UCSD-AML1 (cell line): Measurements from ENCODE around the gene VPS4B.
"Not testable (repeated sequence)": the region's sequence is repeated elsewhere in the genome, so short reads cannot be mapped to it uniquely, and the experiment has no call there.

Experiments used
- DNase-seq: peaks from one replicate; lab custom pipeline; 2025; ENCODE audit not compliant: unreplicated experiment; lab: John Stamatoyannopoulos, UW

VPS4B gene

DNA sequence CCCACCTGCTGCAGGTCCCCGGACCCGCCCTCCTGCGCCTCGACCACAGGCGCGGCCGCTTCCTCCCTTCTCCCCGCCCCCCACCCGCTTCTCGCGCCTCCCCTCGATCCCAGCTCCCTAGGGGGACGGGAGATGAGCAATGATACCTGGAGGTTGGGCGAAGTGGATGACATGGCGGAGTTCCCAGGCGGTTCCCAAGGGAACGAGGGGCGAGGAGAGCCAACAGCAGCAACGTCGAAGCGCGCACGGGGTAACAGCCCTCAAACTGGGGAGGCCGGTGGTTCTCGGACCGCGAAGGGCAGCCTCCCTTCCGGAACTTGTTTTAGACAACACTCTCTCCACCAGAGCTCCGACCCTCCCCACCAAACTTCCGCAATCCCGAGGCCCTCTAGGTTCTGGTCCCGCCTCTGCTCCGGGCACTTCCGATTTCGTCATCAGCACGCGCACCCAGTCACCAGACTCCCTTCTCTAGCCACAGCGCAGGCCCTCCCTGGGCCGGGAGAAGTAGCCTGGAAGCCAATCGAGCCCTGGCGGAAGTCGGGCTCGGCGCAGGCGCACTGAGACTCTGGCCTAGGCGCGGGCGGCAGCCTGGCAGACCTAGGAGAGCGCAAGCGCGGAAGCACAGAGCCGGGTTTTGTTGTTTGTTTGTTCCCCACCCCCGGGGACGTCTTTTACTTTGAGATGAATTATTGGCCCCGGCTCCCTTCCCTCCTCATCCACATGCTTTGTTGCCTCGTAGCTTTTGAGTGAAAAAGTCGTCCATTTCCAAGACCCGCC lies at the start of gene VPS4B:
Gene VPS4B (minus strand): TSS at position 390 of the 777 bp plus-strand sequence. CDS start 217 bp downstream, at position 173.
- peak; percentile 100 for DNase-seq

DNA sequence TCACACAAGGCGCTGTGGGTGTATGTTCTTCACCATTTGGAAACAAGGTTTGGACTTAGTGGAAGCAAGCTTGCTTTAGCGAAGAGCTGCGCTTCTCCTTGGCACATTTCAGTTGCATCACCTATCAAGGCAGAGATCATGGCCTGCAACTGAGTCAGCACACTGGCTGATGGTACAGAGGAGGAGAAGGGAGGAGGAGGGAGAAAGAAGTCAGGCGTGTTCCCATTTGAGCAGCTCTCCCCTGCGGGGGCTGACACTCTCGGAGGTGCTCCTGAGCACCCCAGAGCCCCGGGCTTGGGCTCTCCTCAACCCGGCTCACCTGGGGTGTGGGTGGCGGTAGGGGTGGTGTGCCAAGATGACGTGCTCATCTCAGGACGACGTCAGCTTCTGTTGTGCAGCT lies 48.5 kb upstream of the VPS4B start:
- DNase-seq: no peak

DNA sequence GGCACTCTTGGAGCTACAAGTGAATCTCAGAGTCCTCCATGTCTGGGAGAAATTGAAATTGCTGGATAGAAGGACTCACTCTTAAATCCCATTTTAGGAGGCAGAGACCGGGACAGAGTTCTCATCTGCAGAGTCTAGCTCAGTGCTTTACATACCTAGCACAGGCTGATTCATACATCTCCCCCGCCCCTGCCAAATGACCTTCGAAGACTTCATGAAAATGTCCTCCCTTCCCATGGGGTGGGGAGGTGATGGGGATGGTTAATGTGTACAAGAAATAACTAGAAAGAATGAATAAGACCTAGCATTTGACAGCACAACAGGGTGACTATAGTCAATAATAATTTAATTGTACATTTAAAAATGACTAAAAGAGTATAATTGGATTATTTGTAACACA lies 46.3 kb upstream of the VPS4B start:
- no peak for DNase-seq

DNA sequence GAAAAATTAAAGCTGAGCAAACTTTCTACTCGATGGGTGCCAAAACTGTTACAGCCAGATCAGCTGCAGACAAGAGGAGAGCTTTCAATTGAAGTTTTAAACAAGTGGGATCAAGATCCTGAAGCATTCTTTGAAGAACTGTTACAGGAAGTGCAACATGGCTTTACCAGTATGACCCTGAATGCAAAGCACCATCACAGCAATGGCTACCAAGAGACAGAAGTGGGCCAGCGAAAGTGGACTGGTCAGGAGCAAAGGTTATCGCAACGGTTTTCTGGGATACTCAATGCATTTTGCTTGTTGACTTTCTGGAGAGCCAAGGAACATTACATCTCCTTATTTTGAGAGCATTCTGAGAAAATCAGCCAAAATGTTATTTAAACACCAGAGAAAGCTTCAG lies 45.4 kb upstream of the VPS4B start:
- DNase-seq: no peak

DNA sequence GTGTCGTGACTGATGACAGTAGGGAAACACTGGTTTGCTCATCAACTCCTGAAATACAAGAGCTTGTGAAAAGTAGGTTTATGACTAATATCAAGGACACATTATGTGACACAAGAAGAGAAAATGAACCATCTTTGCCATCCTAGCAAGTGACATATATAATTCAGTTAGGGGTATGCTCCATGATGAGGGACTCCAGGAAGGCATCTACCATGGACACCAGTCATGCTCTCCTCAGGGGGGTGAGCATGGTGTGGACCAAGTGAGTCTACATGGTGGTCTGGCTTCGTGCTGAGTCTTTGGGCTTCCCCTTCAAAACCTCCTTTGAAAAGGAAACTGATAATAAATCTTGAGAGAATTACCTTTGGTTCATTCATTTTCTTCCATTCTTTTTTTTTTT lies 42.8 kb upstream of the VPS4B start:
- DNase-seq: no peak

DNA sequence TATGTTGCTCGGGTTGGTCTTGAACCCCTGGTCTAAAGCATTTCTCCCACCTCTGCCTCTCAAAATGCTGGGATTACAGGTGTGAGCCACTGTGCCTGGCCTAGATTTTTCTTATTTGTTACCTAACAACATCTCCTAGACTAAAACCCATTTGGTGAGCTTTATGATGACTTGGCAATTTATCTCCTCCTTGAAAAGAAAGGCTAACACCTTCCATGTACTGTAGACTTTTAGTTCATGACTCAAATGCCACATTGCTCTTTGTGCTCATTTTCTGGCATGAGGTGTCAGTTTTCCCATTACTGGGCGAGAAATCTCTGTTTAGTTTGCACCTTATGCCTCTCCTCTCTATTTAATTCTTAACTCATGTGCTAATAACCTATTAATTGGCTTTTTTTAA lies 42.2 kb upstream of the VPS4B start:
- no peak for DNase-seq

DNA sequence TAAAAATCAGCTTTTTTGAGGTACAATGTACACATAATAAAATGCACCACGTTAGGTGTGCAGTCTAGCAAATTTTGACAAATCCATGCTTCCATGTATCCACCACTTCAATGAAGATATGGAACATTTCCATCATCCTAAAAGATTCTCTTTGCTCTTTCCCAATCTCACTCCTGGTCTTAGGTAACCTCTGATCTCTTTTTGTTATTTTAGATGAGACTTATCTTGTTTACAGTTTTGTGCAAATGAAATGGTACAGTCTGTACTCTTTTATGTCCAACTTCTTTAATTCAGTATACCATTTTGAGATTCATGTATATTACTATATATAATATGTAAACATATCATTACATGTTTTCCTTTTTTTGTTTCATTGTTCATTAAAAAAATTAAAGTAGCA lies 38.1 kb upstream of the VPS4B start:
- no peak for DNase-seq

DNA sequence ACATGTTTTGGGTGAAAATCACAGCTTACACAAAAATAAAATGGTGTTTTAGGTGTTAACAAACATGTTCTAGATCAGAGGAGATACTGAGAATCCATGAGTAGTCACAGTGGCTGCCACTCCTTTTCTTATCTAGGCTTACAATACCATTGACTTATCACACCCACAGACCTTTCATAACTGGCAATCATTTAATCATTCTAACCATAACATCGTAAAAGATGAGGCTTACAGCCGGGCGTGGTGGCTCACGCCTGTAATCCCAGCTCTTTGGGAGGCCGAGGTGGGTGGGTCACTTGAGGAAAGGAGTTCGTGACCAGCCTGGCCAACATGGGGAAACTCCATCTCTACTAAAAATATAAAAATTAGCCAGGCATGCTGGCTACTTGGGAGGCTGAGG lies 35.7 kb upstream of the VPS4B start:
- no peak for DNase-seq

DNA sequence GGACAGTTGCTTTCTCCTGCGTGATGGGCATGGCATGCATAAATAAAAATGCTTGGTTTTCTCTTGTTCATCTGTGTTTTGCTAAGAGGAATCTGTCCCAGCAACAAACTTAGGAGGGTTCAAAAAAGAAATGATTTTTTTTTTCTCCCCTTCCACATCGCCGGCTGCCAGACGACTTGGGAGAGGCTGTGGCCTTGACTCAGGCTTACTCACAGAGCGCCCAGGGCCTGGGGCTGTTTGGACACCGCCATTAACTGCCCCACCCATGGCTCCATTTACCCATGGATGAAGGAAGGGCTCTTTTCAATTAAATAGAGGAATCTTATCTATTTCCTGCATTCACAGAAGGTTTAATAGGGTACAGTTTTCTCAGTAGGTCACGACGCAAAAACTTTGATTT lies 32.2 kb upstream of the VPS4B start:
- no peak for DNase-seq

DNA sequence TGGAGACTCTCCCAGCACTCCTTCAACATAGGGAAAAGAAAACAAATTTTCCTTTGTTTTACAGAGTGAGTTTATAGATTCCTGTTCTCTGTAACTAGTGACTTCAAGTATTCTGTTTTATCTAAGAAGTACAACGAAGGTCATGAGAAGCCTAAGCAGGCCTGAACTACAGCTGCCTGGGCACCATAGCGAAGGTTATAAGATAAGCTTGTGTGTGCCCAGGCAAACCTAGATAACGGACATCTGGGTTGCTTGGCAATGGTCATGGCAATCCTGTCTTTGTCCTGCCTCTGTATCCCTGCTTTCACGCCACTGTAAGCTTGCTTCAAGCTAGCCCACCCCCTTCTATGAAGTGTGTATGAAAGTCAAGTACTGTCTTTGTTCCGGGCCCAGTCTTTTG lies 30.5 kb upstream of the VPS4B start:
- not testable (repeated sequence) for DNase-seq

DNA sequence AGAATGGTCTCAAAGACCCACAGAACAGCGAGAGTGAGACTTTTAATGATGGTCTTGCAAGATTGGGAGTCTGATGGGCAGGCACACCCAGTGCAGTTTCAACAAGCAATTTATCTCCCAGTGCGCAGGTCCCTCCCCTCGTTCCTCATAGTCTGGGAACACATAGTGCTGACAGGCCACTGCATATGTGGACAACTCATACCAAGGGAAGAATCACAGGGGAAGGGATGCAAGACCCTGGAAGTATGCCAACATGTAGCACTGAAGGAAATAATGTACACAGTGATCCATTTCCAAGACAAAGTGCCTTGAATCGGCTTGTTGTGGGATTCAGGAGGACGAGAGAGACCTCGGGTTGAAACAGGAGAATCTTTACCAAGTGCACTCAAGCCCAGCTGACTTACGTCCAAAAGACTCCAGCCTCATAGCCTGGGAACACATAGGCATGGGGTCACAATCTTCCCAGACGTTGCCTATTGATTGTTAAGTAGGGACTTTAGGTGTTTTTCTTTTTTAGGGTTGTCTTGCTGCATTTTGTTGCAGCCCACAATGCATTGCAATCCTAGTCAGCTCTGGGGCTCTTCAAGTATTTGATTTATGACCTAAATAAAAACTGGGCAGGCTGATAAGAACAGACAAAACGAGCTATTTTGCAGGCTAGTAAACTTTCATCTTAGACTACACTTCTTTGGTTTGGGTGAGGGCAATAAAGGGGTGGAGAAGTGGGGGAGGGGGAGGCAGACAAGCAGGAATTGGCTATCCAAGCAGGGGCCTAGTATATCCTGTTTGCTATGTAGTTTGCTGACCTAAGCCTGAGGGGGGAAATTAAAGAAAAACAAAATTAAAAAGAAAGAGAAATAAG lies 29.8 kb upstream of the VPS4B start:
- DNase-seq: no peak

DNA sequence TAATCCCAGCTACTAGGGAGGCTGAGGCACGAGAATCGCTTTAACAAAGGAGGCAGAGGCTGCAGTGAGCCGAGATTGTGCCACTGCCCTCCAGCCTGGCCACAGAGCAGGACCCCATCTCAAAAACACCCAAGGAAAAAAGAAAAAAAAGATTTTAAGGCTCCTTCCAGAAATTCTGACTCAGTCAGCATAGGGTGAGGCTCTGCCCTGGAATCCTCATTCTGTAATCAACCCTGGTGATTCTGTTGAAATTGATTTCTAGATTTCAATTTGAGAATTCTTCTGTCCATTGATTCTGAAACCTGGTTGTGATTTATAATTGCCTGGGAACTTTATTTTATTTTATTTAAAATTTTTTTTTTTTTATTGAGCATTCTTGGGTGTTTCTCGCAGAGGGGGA lies 27.1 kb upstream of the VPS4B start:
- no peak for DNase-seq

DNA sequence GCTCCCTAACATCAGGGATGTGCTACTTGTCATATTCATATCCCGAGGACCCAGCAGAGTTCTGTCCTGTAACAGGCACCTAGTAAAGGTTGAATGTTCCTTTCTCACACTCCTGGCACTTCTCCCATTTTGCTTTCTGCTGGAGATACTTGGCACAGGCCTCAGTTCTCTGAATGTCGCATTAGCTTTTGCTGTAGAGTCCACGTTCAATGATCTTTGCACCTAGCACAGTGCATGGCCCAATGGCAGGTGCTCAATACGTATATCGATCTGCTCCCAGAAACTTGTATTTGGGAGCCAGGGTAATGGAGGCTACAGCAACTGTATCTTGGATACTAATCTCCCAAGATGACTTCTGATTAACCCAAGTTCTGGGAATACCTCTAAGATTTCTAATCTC lies 24.8 kb upstream of the VPS4B start:
- no peak for DNase-seq

DNA sequence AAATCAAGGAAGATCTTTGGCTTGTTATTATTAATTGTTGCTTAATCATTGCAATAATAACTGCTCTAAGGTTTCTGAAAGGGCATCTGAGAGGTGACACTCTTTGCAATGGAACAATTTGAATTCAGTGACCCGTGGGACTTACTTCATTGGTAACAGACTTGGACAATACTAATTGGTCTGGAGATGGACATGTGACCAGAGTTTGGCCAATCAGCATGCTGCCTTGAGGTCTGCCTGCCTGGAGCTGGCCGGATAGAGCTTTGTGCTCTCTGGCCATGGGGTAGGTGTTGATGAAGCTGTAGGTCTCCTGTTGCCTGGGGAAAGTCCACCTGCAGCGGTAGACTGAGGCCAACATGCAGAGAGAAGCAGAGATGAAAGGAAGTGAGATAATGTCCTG lies 24.0 kb upstream of the VPS4B start:
- no peak for DNase-seq

DNA sequence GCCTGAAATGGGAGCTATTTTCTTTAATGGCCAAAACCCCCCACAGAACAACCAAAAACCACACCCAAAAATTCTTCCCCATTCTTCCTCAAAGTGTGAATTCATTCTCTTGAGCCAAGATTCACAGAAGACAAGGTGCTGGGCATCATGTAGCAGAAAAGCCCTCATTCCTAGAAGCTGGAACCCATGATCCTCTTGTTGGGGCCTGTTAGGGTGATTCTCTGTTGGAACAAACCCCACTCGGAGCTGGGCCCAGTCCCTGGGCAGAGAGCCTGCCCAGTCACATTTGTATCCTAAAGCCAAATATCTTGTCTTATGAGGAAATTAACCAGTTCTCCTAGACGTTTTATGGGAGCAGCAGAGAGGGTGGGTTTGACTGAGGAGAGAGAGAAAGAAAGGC lies 22.8 kb upstream of the VPS4B start:
- DNase-seq: no peak

DNA sequence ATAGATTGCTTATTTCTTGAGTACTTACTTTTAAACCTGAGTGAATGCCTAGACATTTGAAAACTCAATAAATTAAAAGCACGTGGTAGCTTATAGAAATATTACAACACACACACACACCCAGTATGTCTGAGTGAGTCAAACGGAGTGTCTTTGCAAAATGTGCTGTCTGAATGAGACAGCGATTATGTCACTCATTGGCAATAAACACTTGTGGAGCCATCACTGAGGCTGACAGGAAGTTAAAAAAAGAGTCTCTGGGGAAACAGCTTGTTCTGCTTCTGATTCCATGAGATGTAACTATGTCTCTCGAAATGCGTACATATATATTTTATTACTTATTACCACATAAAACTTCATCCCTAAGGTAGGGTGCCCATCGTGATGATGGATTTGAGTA lies 22.3 kb upstream of the VPS4B start:
- no peak for DNase-seq

DNA sequence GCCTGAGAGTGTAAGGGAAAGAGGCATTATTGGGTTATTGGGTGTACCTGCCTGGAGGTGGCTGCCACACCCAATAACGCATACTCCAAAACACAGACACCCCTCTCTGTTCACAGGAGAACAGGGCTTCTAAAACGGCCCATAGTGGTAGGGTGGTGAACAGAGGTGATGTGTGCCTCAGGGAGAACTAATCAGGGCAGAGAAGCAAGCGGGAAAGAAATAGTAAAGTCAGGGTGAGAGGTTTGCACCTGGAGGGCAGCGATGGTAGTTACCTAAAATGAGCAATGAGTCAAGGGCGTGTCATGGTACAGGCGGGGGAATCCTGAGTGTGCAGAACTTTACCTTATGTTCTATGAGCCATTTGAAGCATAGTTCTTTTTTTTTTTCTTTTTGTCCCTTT lies 21.6 kb upstream of the VPS4B start:
- DNase-seq: no peak

DNA sequence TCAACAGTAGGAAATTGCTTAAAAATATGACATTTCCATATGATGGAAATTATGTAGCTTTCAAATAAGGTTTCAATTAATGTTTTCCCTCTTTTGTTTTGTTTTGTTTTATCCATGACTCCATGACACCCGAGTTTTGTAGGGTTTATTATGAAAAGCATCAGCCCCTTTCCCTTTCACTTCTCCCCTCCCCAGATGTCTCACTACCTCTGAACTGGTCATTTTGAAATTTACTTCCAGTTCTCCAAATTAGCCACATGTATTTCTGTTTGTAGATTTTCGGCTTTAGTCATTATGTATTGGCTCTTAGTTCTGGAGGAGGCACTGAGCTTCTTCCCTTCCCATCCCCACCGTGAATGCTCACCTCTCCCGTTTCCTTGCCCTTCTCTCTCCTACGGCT lies 18.6 kb upstream of the VPS4B start:
- no peak for DNase-seq

DNA sequence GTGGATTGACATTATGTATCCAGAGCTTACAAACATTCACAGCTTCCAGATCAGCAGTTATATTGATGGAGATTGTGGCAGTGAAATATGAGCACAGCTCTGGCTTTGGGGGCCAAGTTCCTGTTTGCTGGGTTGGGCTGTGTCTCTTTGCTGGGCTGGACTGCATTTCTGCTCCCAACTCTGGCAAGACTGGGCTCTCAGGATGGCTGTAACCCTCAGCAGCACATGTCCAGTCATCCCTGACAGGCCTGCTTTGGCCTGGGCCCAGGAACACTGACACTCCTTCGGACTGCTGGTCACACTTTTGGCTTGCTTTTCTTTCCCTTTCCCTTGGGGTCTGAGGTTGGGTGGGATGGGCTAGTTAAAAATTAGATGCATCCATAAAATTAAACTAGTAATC lies 17.9 kb upstream of the VPS4B start:
- no peak for DNase-seq

DNA sequence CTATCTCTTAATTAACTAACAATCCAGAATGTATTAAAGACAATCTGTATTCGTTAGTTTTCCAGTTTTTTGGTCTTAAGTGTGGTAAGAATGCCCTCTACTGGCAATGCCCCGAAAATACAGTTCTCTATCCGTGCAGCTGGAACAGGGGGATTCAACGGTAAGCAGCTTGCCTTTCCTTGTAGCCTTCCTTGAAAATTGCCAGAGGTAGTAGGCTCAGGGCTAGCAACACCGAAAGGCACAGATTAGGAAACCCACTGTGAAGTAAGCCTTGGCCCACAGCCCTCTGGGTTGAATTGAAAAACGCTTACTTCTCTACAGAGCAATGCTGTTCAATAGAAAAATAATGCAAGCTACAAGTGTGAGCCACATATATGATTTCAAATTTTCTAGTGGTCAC lies 17.1 kb upstream of the VPS4B start:
- peak; percentile 33 for DNase-seq

DNA sequence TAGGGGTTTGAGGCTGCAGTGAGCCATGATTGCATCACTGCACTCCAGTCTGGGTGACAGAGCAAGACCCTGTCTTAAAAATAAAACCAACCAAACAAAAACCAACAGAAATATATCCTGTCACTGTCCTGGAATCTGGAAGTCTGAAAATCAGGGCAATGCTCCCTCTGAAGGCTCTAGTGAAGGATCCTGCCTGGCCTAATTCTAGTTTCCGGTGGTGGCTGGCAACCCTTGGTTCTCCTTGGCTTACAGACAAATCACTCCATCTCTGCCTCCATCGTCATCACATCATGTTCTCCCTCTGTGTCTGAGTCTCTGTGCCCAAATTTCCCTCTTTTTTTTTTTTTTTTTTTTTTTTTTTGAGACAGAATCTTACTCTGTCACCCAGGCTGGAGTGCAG lies 15.9 kb upstream of the VPS4B start:
- no peak for DNase-seq

DNA sequence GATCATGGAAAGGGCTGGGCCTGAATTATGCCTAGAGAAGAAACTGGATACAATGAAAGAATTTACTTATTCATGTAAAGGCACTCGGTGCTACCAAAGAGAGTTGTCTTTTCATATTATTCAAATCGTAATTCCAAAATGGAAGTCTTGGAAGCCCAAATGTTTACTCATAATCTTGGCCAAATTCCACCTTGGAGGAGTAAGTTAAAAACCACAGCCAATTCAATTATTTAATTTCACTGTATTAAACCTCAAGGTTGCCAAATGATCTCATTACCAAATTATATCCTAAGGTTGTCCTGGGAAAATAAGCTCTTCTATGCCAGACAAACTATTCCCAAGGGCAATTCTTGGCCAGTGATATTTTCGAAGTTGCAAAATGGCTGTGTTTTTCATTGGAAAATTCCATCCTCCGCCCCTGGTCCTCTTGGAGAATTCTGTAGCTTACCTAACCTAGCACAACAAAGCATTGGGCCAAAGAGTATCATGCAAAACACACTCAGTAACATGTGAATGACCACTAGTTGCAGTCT lies 11.1 kb upstream of the VPS4B start:
- no peak for DNase-seq
